ENCODE results near the gene ELL2. TPM values are rescaled to one million over a fixed set of nuclear protein-coding genes. Genes with fewer than 3 reads are reported as not detected.

Gene ELL2
- total RNA-seq, 1 experiment from 2014 or later, result 27.5 TPM

DNA sequence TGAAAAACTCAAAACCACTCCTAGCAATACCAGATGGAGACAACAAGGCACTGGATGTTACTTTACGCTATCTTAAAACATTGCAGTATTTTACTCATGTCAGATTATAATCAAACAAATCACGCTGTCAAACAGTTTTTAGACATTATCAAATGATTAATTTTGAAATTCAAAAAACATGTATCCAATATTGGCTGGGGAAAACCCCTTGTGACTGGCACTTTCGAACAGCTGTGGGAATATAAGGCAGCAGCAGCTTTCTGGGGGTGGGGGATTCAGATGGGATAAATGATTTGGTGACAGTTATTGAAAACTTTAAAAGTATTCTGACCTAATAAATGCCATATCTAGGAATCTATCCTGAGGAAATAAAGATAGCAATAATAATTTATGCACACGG, 28.7 kb downstream of the ELL2 start:
- Histone ChIP-seq H4K8ac (replicated peaks; ENCODE audit: insufficient read length, low read depth, low read length) (no peak overlapping the region), H3K9ac (ENCODE audit: extremely low read depth, insufficient read length, low read length) (no peak overlapping the region), H2BK20ac (ENCODE audit: low read depth, low read length, poor library complexity, severe bottlenecking) (no peak overlapping the region), H4K5ac (ENCODE audit: insufficient read length, low read depth, low read length) (no peak overlapping the region), H3T11ph (ENCODE audit: low read length) (no peak overlapping the region), H3K4me2 (ENCODE audit: insufficient read depth, insufficient read length, low read length) (no peak overlapping the region), H3K18ac (ENCODE audit: insufficient read length, low read depth, low read length) (no peak overlapping the region), H3K23ac (ENCODE audit: insufficient read length, low read depth, low read length) (no peak overlapping the region), H2BK12ac (ENCODE audit: insufficient read length, low read depth, low read length) (no peak overlapping the region), H3K9me3 (ENCODE audit: control insufficient read depth, low read depth, low read length) (no peaks in the 10 kb centered on the region), H3K79me1 (ENCODE audit: insufficient read depth, low read depth, low read length, poor library complexity, severe bottlenecking) (no peaks in the 10 kb centered on the region), H4K20me1 (ENCODE audit: control insufficient read depth, insufficient read depth, insufficient read length) (no peaks in the 10 kb centered on the region), H3K14ac (ENCODE audit: insufficient read depth, low read length) (no peak overlapping the region), H3K56ac (ENCODE audit: insufficient read length, low read depth, low read length) (no peak overlapping the region), H2BK15ac (ENCODE audit: low read depth, low read length) (no peak overlapping the region), H3K4ac (ENCODE audit: low read depth, low read length) (no peak overlapping the region), H3K27ac (ENCODE audit: insufficient read length, low read depth, low read length) (no peak overlapping the region), H3K23me2 (ENCODE audit: insufficient read length, low read depth, low read length, poor library complexity, severe bottlenecking) (no peaks in the 10 kb centered on the region), H2AK5ac (ENCODE audit: insufficient read length, low read length) (no peak overlapping the region), H3K79me2 (ENCODE audit: insufficient read depth, low read length) (no peaks in the 10 kb centered on the region), H4K91ac (ENCODE audit: insufficient read length, low read depth, low read length) (no peak overlapping the region), H3K4me1 (ENCODE audit: insufficient read depth, low read length) (no peaks in the 10 kb centered on the region), H2BK5ac (ENCODE audit: insufficient read length, low read length) (no peak overlapping the region), H2BK120ac (ENCODE audit: low read depth, low read length, poor library complexity, severe bottlenecking) (no peak overlapping the region), H3K27me3 (ENCODE audit: insufficient read depth, low read length) (no peaks in the 10 kb centered on the region), H2AFZ (ENCODE audit: low read length) (no peak overlapping the region)
- H3K4me1 Mint-ChIP-seq, result peaks cover 11 to 13% of the 10 kb centered on the region in 2 experiments
- no CpG with 5 or more reads among the region's 4 CpGs for WGBS (ENCODE audit: extremely low coverage, insufficient read length, low lambda C conversion rate)
- H3K9me3 Mint-ChIP-seq, result no peaks in the 10 kb centered on the region
- no peak for DNase-seq
- H3K27ac Mint-ChIP-seq, result no peak overlapping the region
- no peak overlapping the region for H3K4me3 Mint-ChIP-seq
- no peak for TF ChIP-seq CTCF (conservative IDR thresholded peaks at IDR 0.05)
- H3K27me3 Mint-ChIP-seq (ENCODE audit: low read depth), result no peaks in the 10 kb centered on the region
- H3K36me3 Mint-ChIP-seq (ENCODE audit: insufficient read depth in 1 of 3, low read depth in 3 of 3), result peaks cover 0 to 3% (median 0%) of the 10 kb centered on the region in 3 experiments; a peak in 1 of 7 replicates
